Brain microvascular endothelial cell (primary cell): ENCODE results near the gene PAK1.

Source experiments
- DNase-seq: peaks from one replicate; pipeline ENCODE4 v3.0.0-alpha.2; 2020
- H3K27ac ChIP-seq: fragments of 250-450 bp; sonication (Bioruptor Pico); 2 replicates; pipeline ENCODE4 v1.5.1; 2020; ENCODE audit warnings: mild to moderate bottlenecking, moderate library complexity
- H3K27me3 ChIP-seq: fragments of 250-450 bp; sonication (Bioruptor Pico); replicated peaks from 2 replicates; pipeline ENCODE4 v1.5.1; 2020; ENCODE audit warnings: mild to moderate bottlenecking
- H3K36me3 ChIP-seq: fragments of 250-450 bp; sonication (Bioruptor Pico); replicated peaks from 2 replicates; pipeline ENCODE4 v1.5.1; 2020; ENCODE audit warnings: mild to moderate bottlenecking
- H3K4me3 ChIP-seq: 2 replicates; pipeline ENCODE4 v1.5.1; 2011; ENCODE audit warnings: low read depth, mild to moderate bottlenecking, control low read depth, low read length, moderate library complexity
- in situ Hi-C: cut with HindIII; loops from 2 replicates; pipeline ENCODE4 v1.10.0; 2017; ENCODE audit warnings: low sequenced_read_pairs, low pct_ligation_motif_present
- TF ChIP-seq, protein P1 (sequence below): IDR thresholded peaks from 2 replicates; pipeline ENCODE4 v1.5.1; 2011; ENCODE audit warnings: low read depth, mild to moderate bottlenecking, moderate library complexity, low read length, control low read depth, inconsistent platforms; ENCODE audit errors: missing control alignments

PAK1 gene

DNA sequence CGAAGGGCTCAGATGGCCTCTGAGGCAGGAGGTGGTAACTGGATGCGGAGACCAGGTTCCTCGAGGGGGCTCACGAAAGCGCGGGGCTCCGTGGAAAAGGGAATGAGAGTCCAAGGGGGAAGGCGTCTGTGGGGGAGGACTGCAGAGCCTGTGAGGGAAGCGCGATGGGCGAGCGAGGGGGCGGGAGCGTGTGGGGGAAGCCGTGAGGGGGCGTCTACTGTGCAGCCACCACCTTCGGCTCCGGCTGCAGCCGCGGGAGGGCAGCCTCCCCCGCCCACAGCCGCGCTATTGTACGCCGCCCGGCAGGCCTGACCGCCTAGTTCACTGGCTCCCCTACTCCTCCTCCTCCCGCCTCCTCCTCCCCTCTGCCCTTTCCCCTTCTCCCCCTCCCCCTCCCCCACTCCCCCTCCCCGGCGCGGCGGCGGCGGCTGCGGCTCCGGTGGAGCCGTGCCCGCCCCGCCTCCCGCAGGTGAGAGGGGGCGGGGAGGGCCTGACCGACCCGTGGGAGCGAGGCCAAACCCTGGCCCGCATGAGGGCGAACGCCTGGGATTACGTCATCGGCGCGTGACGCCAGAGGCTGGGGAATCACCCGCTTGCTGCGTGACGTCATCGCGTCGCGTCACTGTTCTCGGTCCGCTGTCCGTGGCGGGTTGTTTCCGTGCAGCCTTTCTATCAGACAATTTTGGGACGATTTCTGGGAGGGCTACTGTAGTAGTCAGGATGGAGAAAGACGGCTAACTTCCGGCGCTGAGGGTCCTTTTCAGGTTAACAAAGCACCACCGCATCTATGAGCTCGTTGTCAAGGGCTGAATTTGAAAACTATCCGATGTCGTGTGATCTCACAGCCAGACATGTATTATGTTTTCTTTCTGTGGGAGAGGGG, at the start of gene PAK1:
TSS of gene PAK1 (minus strand) at position 294 of the 883 bp plus-strand sequence. CDS start 81,574 bp downstream, outside the sequence.
- TF ChIP-seq, protein P1, sequence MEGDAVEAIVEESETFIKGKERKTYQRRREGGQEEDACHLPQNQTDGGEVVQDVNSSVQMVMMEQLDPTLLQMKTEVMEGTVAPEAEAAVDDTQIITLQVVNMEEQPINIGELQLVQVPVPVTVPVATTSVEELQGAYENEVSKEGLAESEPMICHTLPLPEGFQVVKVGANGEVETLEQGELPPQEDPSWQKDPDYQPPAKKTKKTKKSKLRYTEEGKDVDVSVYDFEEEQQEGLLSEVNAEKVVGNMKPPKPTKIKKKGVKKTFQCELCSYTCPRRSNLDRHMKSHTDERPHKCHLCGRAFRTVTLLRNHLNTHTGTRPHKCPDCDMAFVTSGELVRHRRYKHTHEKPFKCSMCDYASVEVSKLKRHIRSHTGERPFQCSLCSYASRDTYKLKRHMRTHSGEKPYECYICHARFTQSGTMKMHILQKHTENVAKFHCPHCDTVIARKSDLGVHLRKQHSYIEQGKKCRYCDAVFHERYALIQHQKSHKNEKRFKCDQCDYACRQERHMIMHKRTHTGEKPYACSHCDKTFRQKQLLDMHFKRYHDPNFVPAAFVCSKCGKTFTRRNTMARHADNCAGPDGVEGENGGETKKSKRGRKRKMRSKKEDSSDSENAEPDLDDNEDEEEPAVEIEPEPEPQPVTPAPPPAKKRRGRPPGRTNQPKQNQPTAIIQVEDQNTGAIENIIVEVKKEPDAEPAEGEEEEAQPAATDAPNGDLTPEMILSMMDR = peak; percentile 50
- in situ Hi-C loops = no loop called here
- no peaks in the 10 kb centered on the region for H3K27me3 ChIP-seq
- no peaks in the 10 kb centered on the region for H3K36me3 ChIP-seq
- no peak within 1 kb of the TSS for H3K27ac ChIP-seq
- peak; percentile 63 for DNase-seq
- peak within 1 kb of the TSS; percentile 67 for H3K4me3 ChIP-seq

DNA sequence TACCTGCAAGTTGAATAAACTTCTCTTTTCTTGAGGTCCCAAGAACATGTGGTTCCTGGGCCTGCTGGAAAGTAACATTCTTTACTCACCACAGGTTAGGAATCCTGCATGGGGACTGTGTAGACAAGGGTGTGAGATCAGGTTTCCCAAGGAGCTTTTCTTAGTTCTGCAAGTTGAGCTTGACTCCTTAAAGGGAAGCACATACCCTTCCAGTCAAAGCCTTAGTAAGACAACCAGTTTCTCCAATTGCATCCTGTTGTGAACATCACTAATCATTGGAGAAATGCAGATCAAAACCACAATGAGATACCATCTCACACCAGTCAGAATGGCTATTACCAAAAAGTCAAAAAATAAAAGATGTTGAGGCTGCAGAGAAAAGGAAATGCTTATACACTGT, 48.3 kb upstream of the PAK1 start:
- no peaks in the 10 kb centered on the region for H3K27me3 ChIP-seq
- DNase-seq = no peak
- no peak overlapping the region for H3K4me3 ChIP-seq
- TF ChIP-seq, protein P1 = no peak
- no peak overlapping the region for H3K27ac ChIP-seq
- in situ Hi-C loops = no loop called here
- H3K36me3 ChIP-seq = no peaks in the 10 kb centered on the region

DNA sequence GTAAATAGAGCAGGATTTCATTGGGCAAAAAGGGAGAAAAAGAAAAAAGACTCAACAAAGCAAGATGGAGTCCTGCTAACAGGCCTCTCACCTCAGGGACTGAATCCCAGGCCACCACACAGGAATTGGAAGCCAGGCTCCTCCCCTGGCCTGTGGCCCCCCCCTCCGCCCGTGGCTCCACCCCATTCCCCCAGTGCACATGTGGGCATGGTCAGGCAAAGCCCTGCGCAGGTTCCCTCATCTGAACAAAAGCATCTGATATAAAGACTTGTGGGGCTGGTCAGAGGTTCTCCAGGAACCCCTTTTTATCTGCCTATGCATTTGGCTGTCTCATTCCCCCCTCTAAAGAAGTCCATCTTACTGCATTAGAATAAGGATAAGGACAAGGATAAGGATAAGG, 46.0 kb upstream of the PAK1 start:
- TF ChIP-seq, protein P1 = no peak
- H3K4me3 ChIP-seq = no peak overlapping the region
- H3K27me3 ChIP-seq = no peaks in the 10 kb centered on the region
- no peak for DNase-seq
- H3K27ac ChIP-seq = no peak overlapping the region
- no peaks in the 10 kb centered on the region for H3K36me3 ChIP-seq
- in situ Hi-C loops = no loop called here

DNA sequence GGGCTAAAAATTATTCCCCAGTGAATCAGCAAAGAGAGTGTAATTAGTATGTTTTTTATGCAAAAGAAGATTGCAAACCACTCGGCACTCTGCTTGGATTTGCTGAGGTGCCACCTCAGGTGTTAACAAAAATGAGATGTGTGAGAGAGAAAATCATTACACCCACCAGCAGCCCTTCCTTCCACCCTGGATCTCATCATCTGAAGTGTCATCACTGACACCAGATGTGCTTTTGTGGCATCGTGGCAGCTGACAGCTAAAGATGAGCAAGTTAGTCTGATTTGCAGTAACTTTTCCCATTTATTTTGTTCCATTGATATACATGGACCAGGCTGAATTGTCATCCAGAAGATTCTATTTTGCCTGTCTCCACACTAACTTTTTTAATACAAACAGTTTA, 44.6 kb upstream of the PAK1 start:
- H3K27ac ChIP-seq = no peak overlapping the region
- H3K27me3 ChIP-seq = no peaks in the 10 kb centered on the region
- in situ Hi-C loops = no loop called here
- no peak overlapping the region for H3K4me3 ChIP-seq
- no peaks in the 10 kb centered on the region for H3K36me3 ChIP-seq
- TF ChIP-seq, protein P1 = no peak
- no peak for DNase-seq

DNA sequence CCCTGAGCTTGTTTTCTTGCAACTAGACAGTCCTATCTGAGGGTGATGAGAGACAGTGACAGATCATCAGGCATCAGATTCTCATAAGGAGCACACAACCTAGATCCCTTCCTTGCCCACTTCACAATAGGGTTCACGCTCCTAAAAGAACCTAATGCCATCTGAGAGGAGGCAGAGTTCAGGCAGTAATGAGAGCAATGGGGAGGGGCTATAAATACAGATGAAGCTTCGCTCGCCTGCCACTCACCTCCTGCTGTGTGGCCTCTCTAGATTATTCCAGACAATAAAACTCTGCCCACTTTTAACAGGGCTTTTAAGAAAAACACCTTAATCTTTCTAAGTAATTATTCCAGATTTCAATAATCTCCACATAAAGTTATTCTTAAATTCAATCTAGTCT, 43.9 kb upstream of the PAK1 start:
- Histone ChIP-seq H3K36me3 (no peaks in the 10 kb centered on the region), H3K27ac (no peak overlapping the region), H3K4me3 (no peak overlapping the region), H3K27me3 (no peaks in the 10 kb centered on the region)
- in situ Hi-C loops = no loop called here
- DNase-seq = no peak
- TF ChIP-seq, protein P1 = no peak

DNA sequence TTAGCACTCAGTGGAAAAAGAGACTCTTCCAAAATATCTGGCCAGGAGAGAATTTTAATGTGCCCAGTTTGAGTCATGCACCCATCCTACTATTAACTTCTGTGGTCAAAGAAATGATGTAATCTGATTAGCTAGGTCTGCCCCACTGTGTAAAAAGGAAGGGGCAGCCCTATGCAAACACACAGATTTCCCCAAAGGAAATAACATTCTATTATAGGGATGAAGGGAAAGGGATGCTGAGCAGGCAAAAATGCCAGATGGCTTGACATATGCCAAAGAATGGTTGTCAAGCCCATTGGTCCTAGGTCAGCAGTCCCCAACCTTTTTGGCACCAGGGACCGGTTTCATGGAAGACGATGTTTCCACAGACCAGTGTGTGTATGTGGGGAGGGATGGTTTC, 43.3 kb upstream of the PAK1 start:
- Histone ChIP-seq H3K4me3 (no peak overlapping the region), H3K27me3 (no peaks in the 10 kb centered on the region), H3K36me3 (no peaks in the 10 kb centered on the region), H3K27ac (no peak overlapping the region)
- no peak for DNase-seq
- in situ Hi-C loops = no loop called here
- TF ChIP-seq, protein P1 = no peak
